Hematopoietic multipotent progenitor cell treated with erythropoietin and hydrocortisone succinate and interleukin-3 and kit ligand, for 17 days (in vitro differentiated cells): ENCODE measurements around the gene PPP1R16B.
A peak's percentile ranks its signal among the peaks of the same experiment; 100 is the strongest.

ENCODE experiments used
- DNase-seq: peaks from one replicate; pipeline ENCODE4 v3.0.0-alpha.2; 2015; ENCODE audit warnings: low spot score

Gene PPP1R16B

DNA sequence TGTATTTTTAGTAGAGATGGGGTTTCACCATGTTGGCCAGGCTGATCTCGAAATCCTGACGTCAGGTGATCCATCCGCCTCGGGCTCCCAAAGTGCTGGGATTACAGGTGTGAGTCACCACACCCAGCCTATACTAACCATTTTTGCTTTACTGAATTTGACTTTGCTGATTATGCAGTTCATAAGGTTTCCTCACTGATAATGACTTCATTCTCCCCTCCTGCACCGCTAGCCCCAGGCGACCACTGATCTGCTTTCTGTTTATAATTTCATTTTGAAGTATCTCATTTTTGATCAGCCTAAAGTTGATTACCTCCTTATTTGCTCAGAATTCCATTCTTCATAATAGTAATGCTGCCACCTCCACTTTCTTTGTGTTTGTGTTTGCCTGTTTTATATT lies 72.0 kb downstream of the PPP1R16B start:
- DNase-seq = no peak

DNA sequence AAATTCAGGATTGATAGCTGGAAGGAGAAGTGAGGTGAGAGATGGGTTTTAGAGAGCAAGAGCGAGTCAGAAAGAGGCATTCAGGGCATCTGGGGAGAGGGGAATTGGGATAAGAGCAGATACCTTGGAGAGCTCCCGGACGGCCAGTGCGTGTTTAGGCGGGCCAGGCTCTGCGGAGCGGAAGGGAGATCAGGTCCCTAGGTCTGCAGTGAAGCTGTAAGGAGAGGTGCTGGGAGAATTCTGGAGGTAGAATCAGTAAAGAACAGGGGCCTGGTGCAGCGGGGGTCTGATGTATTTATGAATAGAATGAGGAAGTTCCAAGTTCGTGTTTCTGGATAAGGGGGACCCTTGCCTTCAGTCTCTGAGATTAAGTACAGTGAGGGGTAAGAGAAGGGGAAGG lies 73.4 kb downstream of the PPP1R16B start:
- no peak for DNase-seq

- no peak for DNase-seq
These were observed 75.6 kb downstream of the PPP1R16B start for GRCh38 chr20:38880952-38881735.

GRCh38 chr20:38881806-38882440 lies 76.4 kb downstream of the PPP1R16B start:
- no peak for DNase-seq

GRCh38 chr20:38882600-38882999 lies 77.1 kb downstream of the PPP1R16B start:
- DNase-seq = no peak

GRCh38 chr20:38883081-38883980 lies 77.8 kb downstream of the PPP1R16B start:
- no peak for DNase-seq

- no peak for DNase-seq
These were observed 78.7 kb downstream of the PPP1R16B start for GRCh38 chr20:38883981-38884733.

- no peak for DNase-seq
These were observed 79.9 kb downstream of the PPP1R16B start for GRCh38 chr20:38885357-38885756.

DNA sequence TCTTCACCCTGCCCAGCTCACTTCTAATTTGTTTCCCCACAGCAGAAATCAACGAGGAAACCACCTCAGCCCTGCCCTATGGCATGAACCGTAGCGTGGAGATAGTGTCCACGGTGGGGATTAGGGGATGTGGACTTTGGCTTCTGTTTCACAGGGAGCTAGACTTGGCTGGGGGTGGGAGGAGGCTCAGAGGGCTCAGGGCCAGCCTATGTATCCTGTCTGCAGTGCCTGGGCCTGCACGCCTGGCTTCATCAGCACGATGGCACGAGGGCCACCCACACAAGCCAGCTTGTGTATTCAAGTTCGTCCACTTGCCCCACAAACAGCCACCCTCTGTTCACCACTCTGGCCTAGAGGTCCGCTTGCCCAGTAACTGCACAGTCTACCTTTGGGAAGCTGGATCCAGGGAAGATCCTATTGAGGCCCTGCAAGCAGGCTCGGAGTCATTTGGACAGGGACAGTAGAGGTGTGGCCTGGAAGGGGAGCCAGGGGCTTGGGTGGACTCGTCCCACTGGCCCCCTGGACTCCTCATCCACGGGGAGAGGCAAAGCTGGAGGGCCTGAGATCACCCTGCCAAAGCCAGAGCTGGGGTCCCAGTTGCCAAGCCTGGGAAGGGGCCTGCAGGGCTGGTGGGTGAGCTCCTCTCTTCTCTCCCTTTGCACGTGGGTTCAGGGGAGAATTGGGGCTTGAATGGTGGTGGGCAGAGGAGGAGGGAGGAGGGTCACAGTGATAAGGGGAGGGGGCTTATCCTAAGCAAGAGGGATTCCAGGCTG lies 82.7 kb downstream of the PPP1R16B start:
- DNase-seq = no peak

DNA sequence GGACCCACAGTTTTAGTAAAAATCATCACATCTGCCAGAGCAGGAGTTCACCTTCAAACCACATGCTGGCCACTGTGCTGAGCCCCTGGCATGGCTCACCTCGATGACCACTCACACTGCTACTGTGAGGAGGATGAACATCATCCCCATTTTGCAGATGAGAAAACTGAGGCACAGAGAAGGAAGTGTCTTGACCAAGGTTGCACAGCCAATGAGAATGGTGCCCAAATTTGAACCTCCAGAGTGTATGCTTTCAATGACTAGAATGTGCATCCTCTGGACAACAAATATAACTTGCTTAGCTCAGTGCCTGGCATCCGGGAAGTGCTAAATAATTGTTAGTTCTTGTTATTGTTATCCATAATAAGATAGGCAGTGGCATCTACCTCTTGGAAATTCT lies 83.6 kb downstream of the PPP1R16B start:
- no peak for DNase-seq

DNA sequence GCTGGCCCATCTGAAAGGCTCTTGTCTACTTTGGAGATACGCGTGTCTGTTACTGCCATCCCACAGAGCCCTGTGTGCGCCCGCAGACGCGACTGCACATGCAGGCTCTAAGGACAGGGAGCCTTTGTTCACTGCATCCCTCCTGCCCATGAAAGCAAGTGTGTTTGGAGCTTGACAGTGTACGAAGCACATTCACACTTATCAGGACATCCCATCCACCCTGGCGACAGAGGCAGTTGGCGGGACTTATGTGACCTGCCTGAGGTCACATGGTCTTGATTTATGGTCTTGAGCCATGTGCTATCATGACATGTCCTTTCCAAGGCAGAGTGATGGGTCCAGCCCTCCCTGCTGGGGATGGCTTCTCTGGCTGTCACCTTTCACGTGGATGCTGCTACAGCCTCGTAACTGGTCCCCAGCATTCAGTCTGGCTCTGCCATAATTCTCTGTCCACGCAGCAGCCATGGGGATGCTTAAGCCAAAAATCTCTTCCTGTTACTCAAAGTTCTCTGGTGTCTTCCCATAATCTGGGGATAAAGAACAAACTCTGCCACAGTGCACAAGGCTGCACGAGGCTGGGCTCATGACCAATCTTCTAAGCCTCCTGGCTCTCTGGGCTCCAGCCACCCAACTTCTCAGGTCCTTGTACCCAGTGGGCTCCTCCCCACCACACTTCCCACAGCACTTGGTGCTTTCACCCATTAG lies 84.4 kb downstream of the PPP1R16B start:
- no peak for DNase-seq

- no peak for DNase-seq
These were observed 85.0 kb downstream of the PPP1R16B start for GRCh38 chr20:38890497-38890818.

- no peak for DNase-seq
These were observed 86.8 kb downstream of the PPP1R16B start for GRCh38 chr20:38892091-38892981.

DNA sequence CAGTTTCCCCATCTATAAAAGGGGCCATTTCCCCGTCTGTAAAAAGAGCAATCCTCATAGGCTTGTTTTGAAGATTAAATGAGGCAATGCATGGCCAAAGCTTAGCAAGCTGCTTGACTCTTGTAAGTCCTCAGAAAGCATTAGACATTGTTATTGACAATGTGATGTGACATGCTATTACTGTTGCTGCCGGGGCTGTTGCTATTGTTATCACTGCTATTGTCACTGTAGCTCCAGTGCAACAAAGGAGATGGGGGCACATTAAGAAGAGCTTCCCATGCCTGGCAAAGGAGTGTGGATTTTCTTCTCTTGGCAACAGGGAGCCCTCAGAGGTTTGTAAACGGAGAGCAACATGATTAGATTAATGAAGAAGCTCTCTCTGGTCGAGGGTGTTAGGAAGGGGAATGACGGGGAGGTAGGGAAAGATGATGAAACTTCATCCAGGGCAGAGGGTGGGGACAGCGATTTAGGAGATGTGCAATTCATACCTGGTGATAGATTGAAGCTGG lies 87.6 kb downstream of the PPP1R16B start:
- DNase-seq = no peak

DNA sequence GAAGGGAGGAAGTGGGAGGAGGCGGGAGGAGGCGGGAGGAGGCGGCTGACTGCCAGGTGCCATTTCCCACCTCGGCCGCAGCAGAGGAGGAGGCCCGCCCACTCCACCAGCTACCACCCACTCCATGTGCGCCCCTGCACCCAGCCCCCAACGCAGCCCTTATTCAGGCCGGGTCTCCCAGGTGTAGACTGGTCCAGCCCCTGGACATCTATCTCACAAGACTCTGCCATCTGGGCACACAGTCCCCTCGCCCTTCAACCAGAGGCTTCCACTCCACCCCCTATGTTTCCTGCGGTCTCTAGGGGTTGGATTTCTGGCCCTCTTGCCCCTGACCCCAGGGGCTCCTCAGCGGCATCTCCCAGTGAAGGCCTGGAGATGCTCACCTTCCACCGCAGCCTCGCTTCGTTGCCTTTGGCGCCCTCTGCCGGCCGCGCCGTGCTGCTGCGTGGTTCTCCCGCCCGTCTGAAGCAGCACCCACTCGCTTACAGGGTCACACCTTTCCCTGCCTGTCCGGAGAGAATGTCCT lies 88.1 kb downstream of the PPP1R16B start:
- DNase-seq = peak; percentile 59

DNA sequence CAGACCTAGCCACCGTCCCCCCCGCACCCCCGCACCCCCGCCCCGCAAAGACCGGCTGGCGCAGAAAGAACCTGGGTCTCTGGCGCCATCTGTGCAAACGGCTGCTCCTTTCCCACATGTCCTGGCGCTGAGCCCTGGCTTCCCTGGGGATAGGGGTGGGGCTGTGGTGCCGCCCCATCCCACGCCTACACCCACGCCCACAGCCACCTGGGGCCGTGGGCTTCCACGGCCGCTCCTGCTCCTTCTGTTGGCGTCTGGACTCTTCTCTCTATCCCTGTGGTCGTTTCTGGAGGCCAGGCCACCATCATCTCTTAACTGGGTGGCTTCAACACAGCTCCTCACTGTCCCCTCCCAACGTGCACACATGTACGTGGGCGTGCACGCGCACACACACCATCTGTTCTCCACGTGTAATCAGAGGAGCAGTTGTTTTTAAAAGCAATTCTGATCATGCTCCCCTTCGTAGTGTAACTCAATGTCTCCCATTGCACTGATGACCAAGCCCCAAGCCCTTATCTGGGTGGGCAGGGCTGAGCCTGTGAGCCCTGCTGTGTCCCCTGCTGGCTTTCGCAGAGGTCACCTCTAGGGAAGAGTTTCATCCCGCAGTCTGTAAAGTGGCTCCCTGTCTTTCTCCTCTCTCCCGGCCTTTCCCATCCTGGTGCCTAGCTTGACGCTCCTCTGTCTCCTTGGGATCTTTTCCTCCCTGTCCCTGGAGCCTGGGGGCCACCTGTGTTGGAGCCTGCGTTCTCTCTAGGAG lies 88.8 kb downstream of the PPP1R16B start:
- no peak for DNase-seq

DNA sequence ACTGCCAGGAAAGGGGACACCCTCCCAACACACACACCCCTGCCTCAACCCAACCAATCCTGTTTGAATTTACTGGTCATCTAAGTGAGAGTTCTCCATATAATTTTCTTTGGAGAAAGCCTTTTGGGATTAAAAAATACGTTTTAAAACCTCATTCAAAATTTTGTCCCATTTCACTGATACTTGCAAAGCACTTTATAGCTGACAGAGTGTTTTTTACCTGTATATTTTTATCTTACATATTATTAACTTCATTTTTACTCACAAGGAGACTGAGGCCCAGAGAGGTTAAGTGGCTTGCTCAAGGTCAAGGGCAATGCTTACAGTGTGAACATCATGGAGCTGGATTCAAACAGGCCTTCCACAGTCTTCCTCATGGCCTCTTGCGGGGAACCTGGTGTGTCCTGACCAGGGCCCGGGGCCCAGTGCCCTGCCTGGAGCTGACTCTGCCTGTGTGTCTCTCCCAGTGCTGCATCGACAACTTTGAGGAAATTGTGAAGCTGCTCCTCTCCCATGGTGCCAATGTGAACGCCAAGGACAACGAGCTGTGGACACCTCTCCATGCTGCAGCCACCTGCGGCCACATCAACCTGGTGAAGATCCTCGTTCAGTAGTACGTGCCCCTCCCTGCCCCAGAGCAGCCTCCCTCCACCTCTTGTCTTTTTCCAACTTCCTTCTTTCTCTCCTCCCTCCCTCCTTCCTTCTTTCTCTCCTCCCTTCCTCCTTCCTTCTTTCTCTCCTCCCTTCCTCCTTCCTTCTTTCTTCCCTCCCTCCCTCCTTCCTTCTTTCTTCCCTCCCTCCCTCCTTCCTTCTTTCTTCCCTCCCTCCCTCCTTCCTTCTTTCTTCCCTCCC lies 89.8 kb downstream of the PPP1R16B start:
- DNase-seq = no peak
